Measurements from ENCODE around the gene ANGPTL8. TPM values are rescaled to one million over a fixed set of nuclear protein-coding genes. Genes with fewer than 3 reads are reported as not detected.

Gene ANGPTL8
- total and polyA plus RNA-seq, 4 donors: 32.4 to 107 (median 67.6) TPM

DNA sequence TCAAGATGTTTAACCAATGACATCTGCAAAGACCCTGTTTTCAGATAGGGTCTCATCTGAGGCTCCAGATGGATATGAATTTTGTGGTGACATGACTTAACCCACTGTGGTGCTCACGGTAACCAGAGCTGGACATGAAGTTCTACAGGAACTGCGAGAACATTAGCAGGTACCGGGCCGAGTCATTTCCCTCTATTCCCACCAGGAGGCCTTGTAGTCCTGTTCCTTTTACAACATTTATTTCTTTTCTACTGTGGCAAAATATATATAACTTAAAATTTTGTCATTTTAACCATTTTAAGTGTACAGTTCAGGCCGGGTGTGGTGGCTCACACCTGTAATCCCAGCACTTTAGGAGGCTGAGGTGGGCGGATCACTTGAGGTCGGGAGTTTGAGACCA lies 48.9 kb downstream of the ANGPTL8 start:
- WGBS: 80% methylated on average over 7 of the region's 7 CpGs

DNA sequence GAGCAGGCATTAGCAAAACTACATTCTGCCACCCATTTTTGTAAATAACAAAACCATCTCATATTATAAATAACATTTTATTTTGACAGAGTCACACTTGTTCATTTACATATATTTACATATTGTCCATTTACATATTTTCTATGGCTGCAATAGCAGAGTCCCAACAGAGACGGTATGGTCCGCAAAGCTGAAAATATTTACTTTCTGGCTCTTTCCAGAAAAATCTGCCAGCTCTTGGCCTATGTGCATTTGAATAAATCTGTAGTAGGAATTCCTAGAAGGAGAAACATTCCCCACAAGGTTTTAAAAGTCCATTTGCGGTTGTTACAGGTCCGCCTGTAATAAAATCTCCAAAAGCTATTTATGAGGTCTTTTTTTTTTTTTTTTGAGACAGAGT lies 50.8 kb downstream of the ANGPTL8 start:
- H3K27ac ChIP-seq (ENCODE audit: low read depth in 1 of 2, low read length in 2 of 2): no peak overlapping the region
- WGBS: 92% methylated on average over 4 of the region's 4 CpGs

More for the DNA sequence above, 48.9 kb downstream of the ANGPTL8 start:
- no peaks in the 10 kb centered on the region for H3K27me3 ChIP-seq (ENCODE audit: control insufficient read depth in 4 of 4, insufficient read depth in 4 of 4, low read length in 3 of 4)
- no peak overlapping the region for H3K27ac ChIP-seq (ENCODE audit: low read depth in 1 of 2, low read length in 2 of 2)
- no peak overlapping the region for H3K4me3 ChIP-seq (ENCODE audit: low read depth in 1 of 3, low read length in 3 of 3)
- TF ChIP-seq RAD21 (IDR thresholded peaks at IDR 0.05) (peak; percentile 44 to 68), YY1 (IDR thresholded peaks at IDR 0.05) (no peak)
- TF ChIP-seq, protein P1, sequence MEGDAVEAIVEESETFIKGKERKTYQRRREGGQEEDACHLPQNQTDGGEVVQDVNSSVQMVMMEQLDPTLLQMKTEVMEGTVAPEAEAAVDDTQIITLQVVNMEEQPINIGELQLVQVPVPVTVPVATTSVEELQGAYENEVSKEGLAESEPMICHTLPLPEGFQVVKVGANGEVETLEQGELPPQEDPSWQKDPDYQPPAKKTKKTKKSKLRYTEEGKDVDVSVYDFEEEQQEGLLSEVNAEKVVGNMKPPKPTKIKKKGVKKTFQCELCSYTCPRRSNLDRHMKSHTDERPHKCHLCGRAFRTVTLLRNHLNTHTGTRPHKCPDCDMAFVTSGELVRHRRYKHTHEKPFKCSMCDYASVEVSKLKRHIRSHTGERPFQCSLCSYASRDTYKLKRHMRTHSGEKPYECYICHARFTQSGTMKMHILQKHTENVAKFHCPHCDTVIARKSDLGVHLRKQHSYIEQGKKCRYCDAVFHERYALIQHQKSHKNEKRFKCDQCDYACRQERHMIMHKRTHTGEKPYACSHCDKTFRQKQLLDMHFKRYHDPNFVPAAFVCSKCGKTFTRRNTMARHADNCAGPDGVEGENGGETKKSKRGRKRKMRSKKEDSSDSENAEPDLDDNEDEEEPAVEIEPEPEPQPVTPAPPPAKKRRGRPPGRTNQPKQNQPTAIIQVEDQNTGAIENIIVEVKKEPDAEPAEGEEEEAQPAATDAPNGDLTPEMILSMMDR (IDR thresholded peaks at IDR 0.05; ENCODE audit: low read depth, low read length, missing input control): peak; percentile 44
- H3K36me3 ChIP-seq (ENCODE audit: control insufficient read depth in 4 of 4, insufficient read depth in 3 of 4, low read depth in 1 of 4, low read length in 3 of 4): no peaks in the 10 kb centered on the region
- H3K9me3 ChIP-seq (ENCODE audit: control insufficient read depth in 4 of 4, low read length in 3 of 4): no peaks in the 10 kb centered on the region
- no peak for DNase-seq (ENCODE audit: low spot score)
- H3K9ac ChIP-seq (ENCODE audit: low read depth in 1 of 2, low read length in 2 of 2): no peak overlapping the region
- peaks cover 0 to 1% (median under 1%) of the 10 kb centered on the region in 4 donors for H3K4me1 ChIP-seq (ENCODE audit: control insufficient read depth in 4 of 4, insufficient read depth in 4 of 4, low read length in 3 of 4)

More for the DNA sequence above, 50.8 kb downstream of the ANGPTL8 start:
- Histone ChIP-seq H3K4me3 (ENCODE audit: low read depth in 1 of 3, low read length in 3 of 3) (no peak overlapping the region), H3K27me3 (ENCODE audit: control insufficient read depth in 4 of 4, insufficient read depth in 4 of 4, low read length in 3 of 4) (no peaks in the 10 kb centered on the region), H3K9me3 (ENCODE audit: control insufficient read depth in 4 of 4, low read length in 3 of 4) (no peaks in the 10 kb centered on the region), H3K9ac (ENCODE audit: low read depth in 1 of 2, low read length in 2 of 2) (no peak overlapping the region), H3K4me1 (ENCODE audit: control insufficient read depth in 4 of 4, insufficient read depth in 4 of 4, low read length in 3 of 4) (peaks cover 0 to 9% (median 4%) of the 10 kb centered on the region in 4 donors), H3K36me3 (ENCODE audit: control insufficient read depth in 4 of 4, insufficient read depth in 3 of 4, low read depth in 1 of 4, low read length in 3 of 4) (no peaks in the 10 kb centered on the region)
- DNase-seq (ENCODE audit: low spot score): no peak
- TF ChIP-seq HNF4G (IDR thresholded peaks at IDR 0.05) (no peak), JUND (IDR thresholded peaks at IDR 0.05) (no peak), YY1 (IDR thresholded peaks at IDR 0.05) (no peak), RXRA (IDR thresholded peaks at IDR 0.05) (no peak), FOXA2 (IDR thresholded peaks at IDR 0.05) (no peak), SP1 (IDR thresholded peaks at IDR 0.05) (no peak), RAD21 (IDR thresholded peaks at IDR 0.05) (no peak), FOXA1 (IDR thresholded peaks at IDR 0.05) (no peak), HNF4A (conservative IDR thresholded peaks at IDR 0.05) (no peak), TAF1 (conservative IDR thresholded peaks at IDR 0.05) (no peak), GABPA (IDR thresholded peaks at IDR 0.05 in 1 of 2, conservative IDR thresholded peaks at IDR 0.05 in 1 of 2) (no peak), EGR1 (IDR thresholded peaks at IDR 0.05; ENCODE audit: low read depth in 2 of 2) (no peak)
- TF ChIP-seq, protein P2, sequence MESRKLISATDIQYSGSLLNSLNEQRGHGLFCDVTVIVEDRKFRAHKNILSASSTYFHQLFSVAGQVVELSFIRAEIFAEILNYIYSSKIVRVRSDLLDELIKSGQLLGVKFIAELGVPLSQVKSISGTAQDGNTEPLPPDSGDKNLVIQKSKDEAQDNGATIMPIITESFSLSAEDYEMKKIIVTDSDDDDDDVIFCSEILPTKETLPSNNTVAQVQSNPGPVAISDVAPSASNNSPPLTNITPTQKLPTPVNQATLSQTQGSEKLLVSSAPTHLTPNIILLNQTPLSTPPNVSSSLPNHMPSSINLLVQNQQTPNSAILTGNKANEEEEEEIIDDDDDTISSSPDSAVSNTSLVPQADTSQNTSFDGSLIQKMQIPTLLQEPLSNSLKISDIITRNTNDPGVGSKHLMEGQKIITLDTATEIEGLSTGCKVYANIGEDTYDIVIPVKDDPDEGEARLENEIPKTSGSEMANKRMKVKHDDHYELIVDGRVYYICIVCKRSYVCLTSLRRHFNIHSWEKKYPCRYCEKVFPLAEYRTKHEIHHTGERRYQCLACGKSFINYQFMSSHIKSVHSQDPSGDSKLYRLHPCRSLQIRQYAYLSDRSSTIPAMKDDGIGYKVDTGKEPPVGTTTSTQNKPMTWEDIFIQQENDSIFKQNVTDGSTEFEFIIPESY (IDR thresholded peaks at IDR 0.05): no peak
- TF ChIP-seq, protein P1 (IDR thresholded peaks at IDR 0.05; ENCODE audit: low read depth, low read length, missing input control): no peak
- TF ChIP-seq, protein P3, sequence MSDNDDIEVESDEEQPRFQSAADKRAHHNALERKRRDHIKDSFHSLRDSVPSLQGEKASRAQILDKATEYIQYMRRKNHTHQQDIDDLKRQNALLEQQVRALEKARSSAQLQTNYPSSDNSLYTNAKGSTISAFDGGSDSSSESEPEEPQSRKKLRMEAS (IDR thresholded peaks at IDR 0.05): no peak
